ENCODE measurements around the gene TULP1. TPM values are rescaled to one million over a fixed set of nuclear protein-coding genes. Genes with fewer than 3 reads are reported as not detected.

Gene TULP1
- total and polyA plus RNA-seq, 2 of the 13 experiments (the other 11 are each of a cell fraction or from before 2014, with no cell fraction given) = not detected

- TF ChIP-seq, protein P1, sequence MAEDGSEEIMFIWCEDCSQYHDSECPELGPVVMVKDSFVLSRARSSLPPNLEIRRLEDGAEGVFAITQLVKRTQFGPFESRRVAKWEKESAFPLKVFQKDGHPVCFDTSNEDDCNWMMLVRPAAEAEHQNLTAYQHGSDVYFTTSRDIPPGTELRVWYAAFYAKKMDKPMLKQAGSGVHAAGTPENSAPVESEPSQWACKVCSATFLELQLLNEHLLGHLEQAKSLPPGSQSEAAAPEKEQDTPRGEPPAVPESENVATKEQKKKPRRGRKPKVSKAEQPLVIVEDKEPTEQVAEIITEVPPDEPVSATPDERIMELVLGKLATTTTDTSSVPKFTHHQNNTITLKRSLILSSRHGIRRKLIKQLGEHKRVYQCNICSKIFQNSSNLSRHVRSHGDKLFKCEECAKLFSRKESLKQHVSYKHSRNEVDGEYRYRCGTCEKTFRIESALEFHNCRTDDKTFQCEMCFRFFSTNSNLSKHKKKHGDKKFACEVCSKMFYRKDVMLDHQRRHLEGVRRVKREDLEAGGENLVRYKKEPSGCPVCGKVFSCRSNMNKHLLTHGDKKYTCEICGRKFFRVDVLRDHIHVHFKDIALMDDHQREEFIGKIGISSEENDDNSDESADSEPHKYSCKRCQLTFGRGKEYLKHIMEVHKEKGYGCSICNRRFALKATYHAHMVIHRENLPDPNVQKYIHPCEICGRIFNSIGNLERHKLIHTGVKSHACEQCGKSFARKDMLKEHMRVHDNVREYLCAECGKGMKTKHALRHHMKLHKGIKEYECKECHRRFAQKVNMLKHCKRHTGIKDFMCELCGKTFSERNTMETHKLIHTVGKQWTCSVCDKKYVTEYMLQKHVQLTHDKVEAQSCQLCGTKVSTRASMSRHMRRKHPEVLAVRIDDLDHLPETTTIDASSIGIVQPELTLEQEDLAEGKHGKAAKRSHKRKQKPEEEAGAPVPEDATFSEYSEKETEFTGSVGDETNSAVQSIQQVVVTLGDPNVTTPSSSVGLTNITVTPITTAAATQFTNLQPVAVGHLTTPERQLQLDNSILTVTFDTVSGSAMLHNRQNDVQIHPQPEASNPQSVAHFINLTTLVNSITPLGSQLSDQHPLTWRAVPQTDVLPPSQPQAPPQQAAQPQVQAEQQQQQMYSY (CRISPR knock-in tag; IDR thresholded peaks at IDR 0.05) = no peak
- TF ChIP-seq, protein P2, sequence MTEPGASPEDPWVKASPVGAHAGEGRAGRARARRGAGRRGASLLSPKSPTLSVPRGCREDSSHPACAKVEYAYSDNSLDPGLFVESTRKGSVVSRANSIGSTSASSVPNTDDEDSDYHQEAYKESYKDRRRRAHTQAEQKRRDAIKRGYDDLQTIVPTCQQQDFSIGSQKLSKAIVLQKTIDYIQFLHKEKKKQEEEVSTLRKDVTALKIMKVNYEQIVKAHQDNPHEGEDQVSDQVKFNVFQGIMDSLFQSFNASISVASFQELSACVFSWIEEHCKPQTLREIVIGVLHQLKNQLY (CRISPR knock-in tag; IDR thresholded peaks at IDR 0.05) = no peak
- TF ChIP-seq NONO (IDR thresholded peaks at IDR 0.05) (no peak), NONO (CRISPR knock-in tag; conservative IDR thresholded peaks at IDR 0.05) (no peak), IKZF1 (IDR thresholded peaks at IDR 0.05) (no peak), HMGA1 (CRISPR knock-in tag; conservative IDR thresholded peaks at IDR 0.05) (no peak), RBFOX2 (IDR thresholded peaks at IDR 0.05; ENCODE audit: low read depth, low read length) (no peak), EEA1 (CRISPR knock-in tag; IDR thresholded peaks at IDR 0.05; ENCODE audit: borderline replicate concordance) (no peak), ZNF646 (CRISPR knock-in tag; IDR thresholded peaks at IDR 0.05) (no peak), MXD1 (CRISPR knock-in tag; IDR thresholded peaks at IDR 0.05) (no peak), ZMYM2 (CRISPR knock-in tag; IDR thresholded peaks at IDR 0.05) (no peak), HMGXB4 (CRISPR knock-in tag; IDR thresholded peaks at IDR 0.05; ENCODE audit: borderline replicate concordance in 1 of 2, low read depth in 1 of 2) (peak; percentile 80 to 81; a peak in 3 of 4 replicates), ZNF335 (CRISPR knock-in tag; IDR thresholded peaks at IDR 0.05) (no peak)
Measured at GRCh38 chr6:35522660-35523658, 10.3 kb upstream of the TULP1 start (continued).
